Breast epithelium (tissue), 3 donors: ENCODE results near the gene MAP4K4.

Experiments used
- CTCF ChIP-seq, 3 donors: fragments of 450-650 bp; IDR thresholded peaks; one replicate each; pipeline ENCODE4 v1.5.1; 2016 to 2017; ENCODE audit warnings: antibody characterized with exemption in 3 of 3, mild to moderate bottlenecking in 3 of 3, moderate library complexity in 3 of 3
- POLR2A ChIP-seq: fragments of 450-650 bp; IDR thresholded peaks from one replicate; pipeline ENCODE4 v1.6.1; 2016; ENCODE audit warnings: antibody characterized with exemption, mild to moderate bottlenecking, moderate library complexity
- POLR2AphosphoS5 ChIP-seq, 3 donors: sonication (generic); formaldehyde crosslinking; IDR thresholded peaks; one replicate each; pipeline ENCODE4 v1.6.1; 2017; ENCODE audit warnings: antibody characterized with exemption in 3 of 3

GRCh38 chr2:101720732-101721131, 23.2 kb downstream of the MAP4K4 start:
- no peak for TF ChIP-seq POLR2AphosphoS5 (IDR thresholded peaks at IDR 0.05)
- TF ChIP-seq CTCF (IDR thresholded peaks at IDR 0.05): no peak
- no peak for TF ChIP-seq POLR2A
